ENCODE results near the gene CPN2. TPM values are rescaled to one million over a fixed set of nuclear protein-coding genes. Genes with fewer than 3 reads are reported as not detected.

The CPN2 gene, protein sequence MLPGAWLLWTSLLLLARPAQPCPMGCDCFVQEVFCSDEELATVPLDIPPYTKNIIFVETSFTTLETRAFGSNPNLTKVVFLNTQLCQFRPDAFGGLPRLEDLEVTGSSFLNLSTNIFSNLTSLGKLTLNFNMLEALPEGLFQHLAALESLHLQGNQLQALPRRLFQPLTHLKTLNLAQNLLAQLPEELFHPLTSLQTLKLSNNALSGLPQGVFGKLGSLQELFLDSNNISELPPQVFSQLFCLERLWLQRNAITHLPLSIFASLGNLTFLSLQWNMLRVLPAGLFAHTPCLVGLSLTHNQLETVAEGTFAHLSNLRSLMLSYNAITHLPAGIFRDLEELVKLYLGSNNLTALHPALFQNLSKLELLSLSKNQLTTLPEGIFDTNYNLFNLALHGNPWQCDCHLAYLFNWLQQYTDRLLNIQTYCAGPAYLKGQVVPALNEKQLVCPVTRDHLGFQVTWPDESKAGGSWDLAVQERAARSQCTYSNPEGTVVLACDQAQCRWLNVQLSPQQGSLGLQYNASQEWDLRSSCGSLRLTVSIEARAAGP
- not detected for total RNA-seq

- Histone ChIP-seq H3K4me3 (peak within 1 kb of the TSS in 1 of 4 donors; percentile 31), H3K9me3 (no peaks in the 10 kb centered on the region), H3K27ac (no peak within 1 kb of the TSS), H3K36me3 (no peaks in the 10 kb centered on the region), H3K27me3 (no peaks in the 10 kb centered on the region), H3K4me1 (no peaks in the 10 kb centered on the region)
- no peak for TF ChIP-seq POLR2A (IDR thresholded peaks at IDR 0.05)
- TF ChIP-seq, protein P1, sequence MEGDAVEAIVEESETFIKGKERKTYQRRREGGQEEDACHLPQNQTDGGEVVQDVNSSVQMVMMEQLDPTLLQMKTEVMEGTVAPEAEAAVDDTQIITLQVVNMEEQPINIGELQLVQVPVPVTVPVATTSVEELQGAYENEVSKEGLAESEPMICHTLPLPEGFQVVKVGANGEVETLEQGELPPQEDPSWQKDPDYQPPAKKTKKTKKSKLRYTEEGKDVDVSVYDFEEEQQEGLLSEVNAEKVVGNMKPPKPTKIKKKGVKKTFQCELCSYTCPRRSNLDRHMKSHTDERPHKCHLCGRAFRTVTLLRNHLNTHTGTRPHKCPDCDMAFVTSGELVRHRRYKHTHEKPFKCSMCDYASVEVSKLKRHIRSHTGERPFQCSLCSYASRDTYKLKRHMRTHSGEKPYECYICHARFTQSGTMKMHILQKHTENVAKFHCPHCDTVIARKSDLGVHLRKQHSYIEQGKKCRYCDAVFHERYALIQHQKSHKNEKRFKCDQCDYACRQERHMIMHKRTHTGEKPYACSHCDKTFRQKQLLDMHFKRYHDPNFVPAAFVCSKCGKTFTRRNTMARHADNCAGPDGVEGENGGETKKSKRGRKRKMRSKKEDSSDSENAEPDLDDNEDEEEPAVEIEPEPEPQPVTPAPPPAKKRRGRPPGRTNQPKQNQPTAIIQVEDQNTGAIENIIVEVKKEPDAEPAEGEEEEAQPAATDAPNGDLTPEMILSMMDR (IDR thresholded peaks at IDR 0.05): no peak
- DNase-seq: no peak
Observed at GRCh38 chr3:194351080-194351672, at the start of gene CPN2. CPN2 (minus strand) TSS chr3:194351328; CDS start chr3:194342702, 8,626 bp downstream.

DNA sequence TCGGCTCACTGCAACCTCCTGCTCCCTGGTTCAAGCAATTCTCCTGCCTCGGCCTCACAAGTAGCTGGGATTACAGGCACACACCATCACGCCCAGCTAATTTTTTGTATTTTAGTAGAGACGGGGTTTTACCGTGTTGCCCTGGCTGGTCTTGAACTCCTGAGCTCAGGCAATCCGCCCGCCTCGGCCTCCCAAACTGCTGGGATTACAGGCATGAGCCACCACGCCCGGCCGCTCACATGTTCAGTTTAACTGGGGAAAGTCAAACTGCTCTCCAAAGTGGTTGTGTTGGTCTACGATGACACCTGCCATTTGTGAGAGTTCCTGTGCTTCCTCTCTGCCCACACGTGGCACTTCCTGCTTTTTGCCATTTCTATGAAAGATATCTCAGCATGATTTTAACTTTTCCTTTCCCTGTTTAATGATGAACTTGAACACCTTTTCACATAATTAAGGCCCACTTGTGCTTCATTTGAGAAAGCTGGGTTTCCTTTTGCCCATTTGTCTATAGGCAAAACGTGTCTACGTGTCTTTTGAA, 48.8 kb upstream of the CPN2 start:
- peak in 1 of 3 donors; percentile 37 for DNase-seq
- no peaks in the 10 kb centered on the region for H3K36me3 ChIP-seq
- no peak overlapping the region for H3K27ac ChIP-seq
- no peaks in the 10 kb centered on the region for H3K27me3 ChIP-seq
- TF ChIP-seq, protein P1 (IDR thresholded peaks at IDR 0.05): no peak
- no peak for TF ChIP-seq POLR2A (IDR thresholded peaks at IDR 0.05)
- peaks cover 0 to 33% (median 9%) of the 10 kb centered on the region in 4 donors for H3K4me1 ChIP-seq
- no peak overlapping the region for H3K4me3 ChIP-seq
- H3K9me3 ChIP-seq: no peaks in the 10 kb centered on the region

DNA sequence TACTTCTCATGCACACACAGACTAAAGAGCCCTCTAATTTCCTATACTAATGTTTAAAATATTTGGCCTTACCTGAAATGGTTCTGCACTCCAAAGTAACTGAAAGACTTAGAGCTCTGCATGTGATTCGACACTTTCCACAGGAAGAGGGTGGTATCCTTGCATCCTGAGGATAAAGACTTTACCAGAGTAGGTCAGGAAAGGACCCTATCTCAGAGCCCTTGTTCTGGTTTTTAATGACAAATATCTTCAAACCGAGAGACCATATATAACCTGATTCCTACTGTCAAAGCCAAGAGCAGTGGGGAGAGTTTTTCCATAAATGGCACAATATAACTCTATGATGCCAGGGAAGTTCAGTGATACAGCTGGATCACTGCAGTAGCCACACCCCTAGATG, 48.0 kb upstream of the CPN2 start, which contains the start of gene GP5:
TSS of gene GP5 (minus strand) at position 101 of the 400 bp plus-strand sequence. CDS start 984 bp downstream, outside the sequence.
- H3K4me3 ChIP-seq: peak within 1 kb of the TSS in 2 of 4 donors; percentile 31 to 35

DNA sequence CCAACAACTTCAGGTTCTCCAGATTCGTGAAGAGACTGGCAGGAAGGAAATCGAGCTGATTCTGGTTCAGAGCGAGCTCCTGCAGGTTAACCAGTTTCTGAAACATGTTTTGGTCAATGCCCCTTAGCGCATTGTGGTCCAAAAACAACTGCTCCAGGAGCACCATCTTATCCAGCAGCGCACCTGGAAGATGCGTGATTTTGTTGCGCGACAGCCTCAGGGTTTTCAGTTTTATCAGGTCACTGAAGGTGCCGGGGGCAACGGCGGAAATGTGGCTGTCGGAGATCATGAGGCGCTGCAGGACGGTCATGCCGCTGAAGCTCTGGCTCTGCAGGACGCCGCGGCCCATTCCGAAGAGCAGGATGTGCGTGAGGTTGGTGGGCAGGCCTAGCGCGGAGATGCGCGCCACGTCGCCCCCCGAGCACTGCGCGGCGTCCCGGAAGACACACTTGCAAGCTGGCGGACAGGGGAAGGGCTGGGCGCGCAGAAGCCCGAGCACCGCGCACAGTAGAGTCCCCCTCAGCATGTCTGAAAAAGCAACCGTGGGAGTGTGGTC, 46.7 kb upstream of the CPN2 start:
- DNase-seq: peak in 2 of 3 donors; percentile 45 to 46
- H3K9me3 ChIP-seq: no peaks in the 10 kb centered on the region
- H3K27me3 ChIP-seq: no peaks in the 10 kb centered on the region
- H3K27ac ChIP-seq: no peak overlapping the region
- H3K36me3 ChIP-seq: no peaks in the 10 kb centered on the region
- peak overlapping the region in 2 of 4 donors; percentile 31 to 35 for H3K4me3 ChIP-seq
- H3K4me1 ChIP-seq: peaks cover 0 to 37% (median 9%) of the 10 kb centered on the region in 4 donors
- TF ChIP-seq, protein P1 (IDR thresholded peaks at IDR 0.05): no peak
- TF ChIP-seq POLR2A (IDR thresholded peaks at IDR 0.05): no peak

More for the DNA sequence above, 48.0 kb upstream of the CPN2 start, which contains the start of gene GP5:
- Histone ChIP-seq H3K9me3 (no peaks in the 10 kb centered on the region), H3K27me3 (no peaks in the 10 kb centered on the region), H3K27ac (no peak within 1 kb of the TSS), H3K4me1 (peaks cover 0 to 37% (median 9%) of the 10 kb centered on the region in 4 donors), H3K36me3 (no peaks in the 10 kb centered on the region)
- DNase-seq: no peak
- TF ChIP-seq, protein P1 (IDR thresholded peaks at IDR 0.05): no peak
